ENCODE results near the gene EVA1A.
"Not testable (repeated sequence)": the region's sequence is repeated elsewhere in the genome, so short reads cannot be mapped to it uniquely, and the experiment has no call there.

EVA1A gene

GRCh38 chr2:75488157-75488556 is 72.6 kb downstream of the EVA1A start:
- no peak for DNase-seq (ENCODE audit: low read depth in 2 of 3, low spot score in 2 of 3)

DNA sequence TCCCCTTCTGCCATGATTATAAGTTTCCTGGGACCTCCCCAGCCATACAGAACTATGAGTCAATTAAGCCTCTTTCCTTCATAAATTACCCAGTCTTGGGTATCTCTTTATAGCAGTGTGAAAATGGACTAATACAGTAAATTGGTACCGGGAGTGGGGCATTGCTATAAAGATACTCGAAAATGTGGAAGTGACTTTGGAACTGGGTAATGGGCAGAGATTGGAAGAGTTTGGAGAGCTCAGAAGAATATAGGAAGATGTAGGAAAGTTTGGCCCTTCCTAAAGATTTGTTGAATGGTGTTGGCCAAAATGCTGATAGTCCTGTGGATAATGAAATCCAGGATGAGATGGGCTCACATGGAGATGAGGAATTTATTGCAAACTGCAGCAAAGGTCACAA is 74.0 kb downstream of the EVA1A start:
- not testable (repeated sequence) for DNase-seq (ENCODE audit: low read depth in 2 of 3, low spot score in 2 of 3)

- no peak for DNase-seq (ENCODE audit: low read depth in 2 of 3, low spot score in 2 of 3)
These were observed 75.9 kb downstream of the EVA1A start for GRCh38 chr2:75484840-75485239.

DNA sequence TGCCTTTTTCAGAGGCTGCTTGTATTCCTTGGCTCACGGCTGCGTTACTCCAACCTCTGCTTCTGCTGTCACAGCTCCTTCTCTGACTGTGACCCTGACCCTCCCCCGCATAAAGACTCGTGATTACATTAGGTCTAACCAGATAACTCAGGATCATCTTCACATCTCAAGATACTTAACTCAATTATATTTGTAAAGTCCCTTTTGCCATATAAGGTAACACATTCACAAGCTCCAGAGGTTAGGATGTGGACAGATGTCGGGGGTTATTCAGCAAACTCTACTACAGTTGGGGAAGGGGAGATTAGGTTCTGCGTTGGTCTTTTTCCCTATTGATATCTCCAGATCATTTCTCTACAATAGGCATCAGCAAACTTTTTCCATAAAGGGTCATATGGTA is 76.9 kb downstream of the EVA1A start:
- DNase-seq (ENCODE audit: low read depth in 2 of 3, low spot score in 2 of 3), result no peak

- no peak for DNase-seq (ENCODE audit: low read depth in 2 of 3, low spot score in 2 of 3)
These were observed 78.3 kb downstream of the EVA1A start for GRCh38 chr2:75482398-75482797.

DNA sequence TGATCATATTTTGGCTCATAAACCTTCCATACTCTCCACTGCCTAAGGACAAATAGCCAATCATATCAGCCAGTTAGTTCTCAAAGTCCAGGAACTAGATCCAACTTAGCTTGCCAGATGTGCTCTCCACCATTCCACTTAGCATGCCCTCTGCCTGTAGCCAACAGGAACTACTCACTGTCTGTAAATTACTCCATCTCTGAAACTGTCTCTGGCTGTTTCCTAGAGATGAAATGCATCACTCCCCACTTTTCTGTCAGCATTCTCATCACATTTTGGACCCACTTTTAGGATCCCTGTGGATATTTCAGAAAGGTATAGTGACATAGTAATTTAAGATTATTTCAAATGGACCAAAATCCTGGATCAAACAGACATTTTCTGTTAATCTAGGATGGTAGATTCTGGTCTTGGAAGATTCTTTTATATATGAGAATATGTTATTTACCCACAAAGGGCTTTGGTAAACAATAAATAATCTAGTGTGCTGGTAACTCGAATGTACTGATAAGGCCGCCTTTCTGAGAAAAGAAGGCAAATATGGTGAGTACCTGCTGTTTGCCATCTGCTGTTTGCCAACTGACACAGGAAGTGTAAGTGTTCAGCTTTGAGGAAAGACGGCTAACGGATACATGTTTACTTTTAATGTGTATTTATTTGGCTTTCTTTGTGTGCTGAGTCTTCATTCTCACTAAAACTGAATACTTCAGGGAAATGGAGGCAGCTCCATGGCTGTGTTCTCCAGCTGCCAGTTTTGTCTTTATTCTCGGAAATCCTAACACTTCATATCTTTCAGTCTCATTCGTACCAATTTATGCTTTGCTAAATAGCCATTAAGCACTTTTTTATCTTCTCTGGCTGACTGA is 79.5 kb downstream of the EVA1A start:
- DNase-seq (ENCODE audit: low read depth in 2 of 3, low spot score in 2 of 3), result no peak

DNA sequence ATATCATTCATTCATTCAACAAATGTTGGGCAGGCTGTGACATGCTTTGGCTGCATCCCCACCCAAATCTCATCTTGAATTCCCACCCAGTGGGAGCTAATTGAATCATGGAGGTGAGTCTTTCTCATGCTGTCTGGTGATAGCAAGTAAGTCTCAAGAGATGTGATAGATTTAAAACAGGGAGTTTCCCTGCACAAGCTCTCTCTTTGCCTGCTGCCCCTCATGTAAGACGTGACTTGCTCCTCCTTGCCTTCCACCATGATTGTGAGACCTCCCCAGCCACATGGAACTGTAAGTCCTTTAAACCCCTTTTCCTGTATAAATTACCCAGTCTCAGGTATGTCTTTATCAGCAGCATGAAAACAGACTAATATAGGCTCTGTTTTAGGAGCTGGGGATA is 83.0 kb downstream of the EVA1A start:
- not testable (repeated sequence) for DNase-seq (ENCODE audit: low read depth in 2 of 3, low spot score in 2 of 3)

GRCh38 chr2:75476761-75477160 is 84.0 kb downstream of the EVA1A start:
- no peak for DNase-seq (ENCODE audit: low read depth in 2 of 3, low spot score in 2 of 3)

- DNase-seq (ENCODE audit: low read depth in 2 of 3, low spot score in 2 of 3), result no peak
These were observed 84.8 kb downstream of the EVA1A start for GRCh38 chr2:75475976-75476375.

GRCh38 chr2:75475049-75475448 is 85.7 kb downstream of the EVA1A start:
- DNase-seq (ENCODE audit: low read depth in 2 of 3, low spot score in 2 of 3), result no peak

DNA sequence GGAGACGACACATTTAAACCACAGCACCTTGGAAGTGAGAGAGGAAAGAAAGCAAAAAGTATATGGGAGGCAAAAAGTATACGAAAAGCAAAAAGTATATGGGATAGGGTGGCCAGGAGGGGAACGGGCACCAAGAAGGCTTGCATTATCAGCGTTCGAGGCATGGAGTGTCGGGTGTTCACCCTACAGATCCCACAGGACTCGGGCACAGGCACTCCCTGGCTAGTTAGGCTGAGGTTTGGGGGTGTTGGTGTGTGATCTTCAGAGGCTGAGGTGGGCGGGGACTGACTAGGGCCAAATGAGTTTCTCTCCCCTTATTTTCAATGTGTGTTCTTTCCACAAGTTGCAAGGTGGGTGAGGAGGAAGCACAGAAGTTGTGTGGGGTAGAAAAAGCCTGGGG is 86.6 kb downstream of the EVA1A start:
- DNase-seq (ENCODE audit: low read depth in 2 of 3, low spot score in 2 of 3), result no peak

DNA sequence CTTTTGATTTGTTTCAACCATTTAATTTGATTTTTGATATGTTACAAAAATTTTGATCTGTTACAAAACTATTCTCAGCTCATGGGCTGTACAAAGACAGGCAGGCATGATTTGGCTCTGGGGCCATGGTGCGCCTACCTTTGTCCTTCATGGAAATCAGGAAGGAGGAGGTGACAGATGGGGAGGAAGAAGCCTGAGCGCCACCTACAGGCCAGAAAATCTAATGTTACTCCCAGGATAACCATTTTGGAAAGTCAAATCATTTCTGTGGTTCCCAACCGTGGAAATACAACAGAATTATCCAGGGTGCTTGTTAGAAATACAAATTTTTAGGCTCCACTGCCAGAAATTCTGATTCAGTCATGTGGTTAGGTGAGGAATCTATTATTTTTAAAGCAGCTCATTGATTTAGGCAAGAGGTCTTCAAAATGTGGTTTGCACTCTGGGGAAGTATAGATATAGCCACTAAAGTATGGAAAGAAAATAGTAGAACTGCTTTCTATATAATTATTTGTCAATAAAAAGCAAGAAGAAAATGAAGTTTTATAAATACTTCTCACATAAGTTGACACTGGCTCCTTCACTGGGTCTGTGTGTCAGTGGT is 93.9 kb downstream of the EVA1A start:
- DNase-seq (ENCODE audit: low read depth in 2 of 3, low spot score in 2 of 3), result no peak

DNA sequence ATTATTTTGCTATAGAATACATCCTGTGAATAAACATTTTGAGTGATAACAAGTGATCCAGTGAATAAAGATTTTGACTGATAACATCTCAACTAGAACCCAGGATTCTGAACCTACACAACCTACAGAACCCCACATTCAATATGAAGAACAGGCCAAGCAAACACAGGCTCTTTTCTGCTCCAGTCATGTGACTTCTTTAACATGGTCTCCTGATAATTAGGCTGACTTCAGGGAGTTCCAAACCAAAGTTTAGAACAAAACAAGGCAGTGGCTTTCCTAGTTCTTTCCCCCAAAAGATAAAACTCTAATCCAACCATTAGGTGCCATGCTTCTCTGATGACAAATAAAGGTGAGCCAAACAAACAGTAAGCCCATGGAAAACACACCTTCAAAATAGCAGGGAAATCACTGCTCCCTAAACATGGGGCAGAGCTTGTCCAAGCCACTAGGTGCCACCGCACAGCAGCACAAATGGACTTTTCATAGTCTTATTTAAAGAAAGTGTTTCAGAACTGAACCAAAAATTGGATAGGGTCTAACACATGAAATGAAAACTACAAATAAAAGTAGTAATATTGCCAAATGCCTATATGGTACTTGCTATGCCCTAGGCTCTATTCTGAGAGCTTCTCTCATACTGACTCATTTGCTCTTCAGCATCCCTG is 95.3 kb downstream of the EVA1A start:
- no peak for DNase-seq (ENCODE audit: low read depth in 2 of 3, low spot score in 2 of 3)

- no peak for DNase-seq (ENCODE audit: low read depth in 2 of 3, low spot score in 2 of 3)
These were observed 96.3 kb downstream of the EVA1A start for GRCh38 chr2:75464348-75464946.

- no peak for DNase-seq (ENCODE audit: low read depth in 2 of 3, low spot score in 2 of 3)
These were observed 98.0 kb downstream of the EVA1A start for GRCh38 chr2:75462721-75463120.

DNA sequence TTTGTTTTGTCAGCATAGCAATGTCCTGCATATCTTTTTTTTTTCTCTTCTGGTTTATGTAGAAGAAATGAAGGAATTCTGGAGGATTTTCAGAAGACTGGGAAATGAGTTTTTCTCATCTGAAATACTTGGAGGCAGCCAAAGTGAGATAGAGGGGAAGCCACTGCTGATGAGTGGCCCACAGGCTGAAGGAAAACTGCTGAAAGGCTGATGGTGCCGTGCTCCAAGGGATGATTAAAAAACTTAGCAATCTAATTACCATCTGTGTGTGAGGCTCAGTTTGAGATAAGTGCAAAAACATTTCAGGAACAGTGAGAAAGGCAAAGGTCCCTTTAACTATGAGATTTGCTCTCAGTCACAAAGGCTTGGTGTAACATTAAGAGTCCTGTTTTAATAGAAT is 98.5 kb downstream of the EVA1A start:
- DNase-seq (ENCODE audit: low read depth in 2 of 3, low spot score in 2 of 3), result no peak

DNA sequence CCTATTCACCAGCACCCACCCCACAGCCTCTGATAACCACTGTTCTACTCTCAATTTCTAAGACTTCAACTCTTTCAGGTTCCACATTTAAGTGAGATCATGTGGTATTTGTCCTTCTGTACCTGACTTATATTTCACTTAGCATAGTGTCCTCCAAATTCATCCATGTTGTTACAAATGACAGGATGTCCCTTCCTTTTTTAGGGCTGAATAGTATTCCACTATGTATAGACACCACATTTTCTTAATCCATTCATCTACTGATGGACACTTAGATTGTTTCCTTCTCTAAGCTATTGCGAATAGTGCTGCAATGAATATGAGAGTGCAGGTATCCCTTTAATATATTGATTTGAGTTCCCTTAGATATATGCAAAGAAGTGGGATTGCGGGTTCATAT is 100.1 kb downstream of the EVA1A start:
- DNase-seq (ENCODE audit: low read depth in 2 of 3, low spot score in 2 of 3), result no peak

DNA sequence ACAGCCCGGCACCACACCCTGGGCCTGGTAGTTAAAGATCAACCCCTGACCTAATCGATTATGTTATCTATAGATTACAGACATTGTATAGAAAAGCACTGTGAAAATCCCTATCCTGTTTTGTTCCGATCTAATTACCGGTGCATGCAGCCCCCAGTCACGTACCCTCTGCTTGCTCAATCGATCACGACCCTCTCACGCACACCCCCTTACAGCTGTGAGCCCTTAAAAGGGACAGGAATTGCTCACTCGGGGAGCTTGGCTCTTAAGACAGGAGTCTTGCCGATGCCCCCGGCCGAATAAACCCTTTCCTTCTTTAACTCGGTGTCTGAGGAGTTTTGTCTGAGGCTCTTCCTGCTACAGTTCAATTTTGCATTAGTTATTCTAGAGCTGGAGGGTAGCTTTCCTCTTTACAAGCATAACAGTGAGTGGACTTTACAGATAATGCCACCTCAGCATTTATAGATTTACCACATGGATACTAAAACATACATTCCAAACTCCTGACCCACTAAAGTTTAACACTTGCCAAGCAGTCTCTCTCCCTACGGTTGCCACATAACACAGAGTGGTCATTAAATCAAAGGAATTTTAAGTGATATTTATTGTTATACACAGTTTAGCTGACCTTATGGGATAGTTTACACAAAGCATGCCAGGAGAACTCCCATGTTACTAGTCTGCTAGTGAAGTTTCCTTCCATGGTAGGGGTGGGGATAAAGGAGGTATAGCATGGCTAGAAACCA is 101.0 kb downstream of the EVA1A start:
- no peak for DNase-seq (ENCODE audit: low read depth in 2 of 3, low spot score in 2 of 3)

GRCh38 chr2:75458201-75458600 is 102.5 kb downstream of the EVA1A start:
- no peak for DNase-seq (ENCODE audit: low read depth in 2 of 3, low spot score in 2 of 3)

DNA sequence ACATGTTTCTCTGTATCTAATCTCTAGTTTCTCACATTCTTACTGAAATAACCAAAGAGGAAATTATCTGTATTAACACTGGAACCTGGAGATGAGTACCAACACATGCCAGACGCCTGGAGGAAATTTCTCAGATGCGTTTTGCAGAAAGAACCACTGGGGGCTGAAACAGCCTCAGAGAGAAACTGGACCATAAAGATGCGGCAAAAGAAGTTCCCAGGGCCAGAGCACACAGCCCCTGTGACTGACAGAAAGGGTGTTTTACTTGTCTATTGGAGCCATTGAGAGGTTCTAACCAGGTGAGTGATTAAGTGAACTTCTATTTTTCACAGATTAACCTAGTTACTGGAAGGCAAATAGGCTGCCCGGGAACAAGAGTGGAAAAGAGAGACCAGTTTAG is 103.9 kb downstream of the EVA1A start:
- DNase-seq (ENCODE audit: low read depth in 2 of 3, low spot score in 2 of 3), result no peak

GRCh38 chr2:75456111-75456510 is 104.6 kb downstream of the EVA1A start:
- no peak for DNase-seq (ENCODE audit: low read depth in 2 of 3, low spot score in 2 of 3)

All from activated CD8-positive, alpha-beta memory T cell treated with anti-CD3 and anti-CD28 coated beads for 48 hours (primary cell).